Renal pelvis (tissue), 4 donors: Measurements from ENCODE around the gene PROKR1. TPM values are rescaled to one million over a fixed set of nuclear protein-coding genes. Genes with fewer than 3 reads are reported as not detected.
"Not testable (repeated sequence)": the region's sequence is repeated elsewhere in the genome, so short reads cannot be mapped to it uniquely, and the experiment has no call there.

Experiments
- DNase-seq: peaks from one replicate; pipeline ENCODE4 v3.0.0-alpha.2; 2013
- polyA plus RNA-seq, 3 donors: library from polyadenylated mRNA; unstranded; fragments of 120-200 nt; gene quantifications; one replicate each; pipeline ENCODE4 v1.2.1, GENCODE V29; 2013; ENCODE audit not compliant: insufficient read length in 3 of 3

PROKR1 gene
- polyA plus RNA-seq, 3 donors = 0.21 to 0.43 (median 0.40) TPM

GRCh38 chr2:68653538-68653982 lies 10.2 kb downstream of the PROKR1 start:
- peak; percentile 34 for DNase-seq

- DNase-seq = peak; percentile 30
Measured at GRCh38 chr2:68658266-68658665, 14.9 kb downstream of the PROKR1 start.

GRCh38 chr2:68659081-68659480 lies 15.7 kb downstream of the PROKR1 start:
- no peak for DNase-seq

- no peak for DNase-seq
Measured at GRCh38 chr2:68660658-68661057, 17.3 kb downstream of the PROKR1 start.

- DNase-seq = no peak
Measured at GRCh38 chr2:68662466-68662865, 19.1 kb downstream of the PROKR1 start.

GRCh38 chr2:68663371-68664156 lies 20.2 kb downstream of the PROKR1 start:
- no peak for DNase-seq

- DNase-seq = no peak
Measured at GRCh38 chr2:68667371-68667770, 24.0 kb downstream of the PROKR1 start.

- DNase-seq = no peak
Measured at GRCh38 chr2:68669651-68670050, 26.3 kb downstream of the PROKR1 start.

GRCh38 chr2:68671961-68672360 lies 28.6 kb downstream of the PROKR1 start:
- no peak for DNase-seq

- peak; percentile 31 for DNase-seq
Measured at GRCh38 chr2:68673631-68674030, 30.3 kb downstream of the PROKR1 start.

- no peak for DNase-seq
Measured at GRCh38 chr2:68675470-68675869, 32.1 kb downstream of the PROKR1 start.

GRCh38 chr2:68677837-68678236 lies 34.5 kb downstream of the PROKR1 start:
- DNase-seq = not testable (repeated sequence)

- DNase-seq = not testable (repeated sequence)
Measured at GRCh38 chr2:68679166-68679916, 36.0 kb downstream of the PROKR1 start.

GRCh38 chr2:68679917-68680267 lies 36.5 kb downstream of the PROKR1 start:
- not testable (repeated sequence) for DNase-seq

- DNase-seq = no peak
Measured at GRCh38 chr2:68684197-68684596, 40.8 kb downstream of the PROKR1 start.

GRCh38 chr2:68686178-68686577 lies 42.8 kb downstream of the PROKR1 start:
- DNase-seq = no peak

GRCh38 chr2:68687018-68687417 lies 43.6 kb downstream of the PROKR1 start:
- DNase-seq = no peak

- DNase-seq = no peak
Measured at GRCh38 chr2:68689553-68690537, 46.5 kb downstream of the PROKR1 start.

GRCh38 chr2:68690851-68691250 lies 47.5 kb downstream of the PROKR1 start:
- DNase-seq = no peak

- no peak for DNase-seq
Measured at GRCh38 chr2:68692511-68692910, 49.1 kb downstream of the PROKR1 start.

GRCh38 chr2:68693951-68694350 lies 50.6 kb downstream of the PROKR1 start:
- no peak for DNase-seq

GRCh38 chr2:68695971-68696370 lies 52.6 kb downstream of the PROKR1 start:
- DNase-seq = no peak
